ENCODE results near the gene ARHGAP25.

Gene ARHGAP25

GRCh38 chr2:68768461-68768860 lies 33.9 kb downstream of the ARHGAP25 start:
- DNase-seq = no peak

DNA sequence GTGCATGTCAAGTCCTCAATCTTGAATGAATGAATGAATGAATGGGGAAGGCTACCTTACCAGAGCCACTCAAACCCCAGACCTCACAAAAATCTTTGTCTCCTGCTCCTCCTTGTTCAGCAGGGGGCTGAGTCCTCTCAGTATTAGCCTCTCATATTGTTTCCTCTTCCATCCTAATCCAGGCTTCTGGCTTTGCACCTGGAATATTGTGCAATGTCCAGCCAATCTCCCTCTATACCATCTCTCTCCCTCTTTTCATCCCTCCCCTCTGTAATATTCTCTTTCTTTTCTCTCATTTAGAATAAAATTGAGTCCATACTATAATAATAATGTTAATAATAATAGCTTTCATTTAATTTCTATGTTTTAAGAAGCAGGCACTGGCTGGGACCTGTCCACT lies 34.3 kb downstream of the ARHGAP25 start:
- no peak for DNase-seq

GRCh38 chr2:68769586-68770270 lies 35.1 kb downstream of the ARHGAP25 start:
- no peak for DNase-seq

DNA sequence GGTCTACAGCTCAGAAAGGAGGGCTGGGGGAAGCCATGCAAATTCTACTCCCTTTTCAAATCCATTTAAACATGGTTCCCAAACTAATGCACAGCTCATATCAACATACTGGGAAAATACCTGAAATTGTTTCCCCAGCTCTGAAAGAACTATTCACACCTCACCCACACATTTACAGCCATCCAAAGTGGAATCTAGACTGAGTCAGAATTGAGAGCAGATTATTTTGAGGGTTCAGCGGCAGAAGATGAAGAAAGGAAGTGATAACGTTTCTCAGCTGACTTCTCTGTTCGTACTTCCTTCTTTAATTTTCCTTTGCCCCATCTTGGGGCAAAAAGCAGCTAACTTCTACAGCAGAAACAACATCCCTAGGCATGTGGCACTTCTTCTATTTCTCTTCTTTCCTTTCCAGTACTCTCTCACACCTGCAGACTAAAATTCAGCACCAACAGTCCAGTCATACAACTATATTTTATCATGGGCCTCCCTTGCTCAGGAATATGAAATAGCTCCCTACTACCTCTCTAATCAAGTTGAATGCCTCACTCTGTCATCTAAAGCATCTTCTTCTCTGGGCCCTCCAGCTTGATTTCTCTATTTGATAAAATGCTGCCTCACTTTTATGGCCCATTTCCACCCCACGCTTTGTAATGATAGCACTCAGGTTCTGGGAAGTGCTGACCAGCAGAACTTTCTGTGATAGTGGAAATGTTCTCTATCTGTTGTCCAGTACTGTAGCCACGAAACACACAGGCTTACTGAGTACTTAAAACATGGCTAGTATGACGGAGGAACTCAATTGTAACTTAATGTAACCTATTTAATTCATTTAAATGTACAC lies 35.9 kb downstream of the ARHGAP25 start:
- DNase-seq = no peak

GRCh38 chr2:68771211-68771751 lies 36.7 kb downstream of the ARHGAP25 start:
- DNase-seq = no peak

GRCh38 chr2:68772109-68772508 lies 37.5 kb downstream of the ARHGAP25 start:
- DNase-seq = no peak

GRCh38 chr2:68774569-68775271 lies 40.1 kb downstream of the ARHGAP25 start:
- peak; percentile 60 to 73 for DNase-seq

- DNase-seq = no peak
Observed at GRCh38 chr2:68775272-68775842, 40.7 kb downstream of the ARHGAP25 start.

DNA sequence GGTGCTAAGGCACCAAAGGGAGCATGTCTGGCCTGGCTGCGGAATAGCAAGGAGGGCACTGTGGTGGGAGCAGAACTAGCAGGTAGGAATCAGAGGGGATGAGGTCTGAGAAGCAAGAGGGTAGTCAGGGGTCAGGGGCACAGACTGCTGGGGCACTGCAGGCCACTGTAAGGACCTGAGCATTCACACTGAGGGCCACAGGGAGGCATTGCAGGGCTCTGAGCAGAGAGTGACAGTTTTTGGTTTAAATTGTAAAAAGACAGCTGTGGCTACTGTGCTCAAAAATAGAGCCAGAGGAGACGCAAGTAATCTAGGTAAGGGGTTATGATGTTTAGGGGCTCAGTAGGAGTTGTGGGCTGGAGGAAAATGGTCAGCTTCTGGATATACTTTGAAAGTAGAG lies 41.5 kb downstream of the ARHGAP25 start:
- DNase-seq = no peak

- DNase-seq = no peak
Observed at GRCh38 chr2:68779595-68779994, 45.0 kb downstream of the ARHGAP25 start.

GRCh38 chr2:68784188-68784587 lies 49.6 kb downstream of the ARHGAP25 start:
- no peak for DNase-seq

DNA sequence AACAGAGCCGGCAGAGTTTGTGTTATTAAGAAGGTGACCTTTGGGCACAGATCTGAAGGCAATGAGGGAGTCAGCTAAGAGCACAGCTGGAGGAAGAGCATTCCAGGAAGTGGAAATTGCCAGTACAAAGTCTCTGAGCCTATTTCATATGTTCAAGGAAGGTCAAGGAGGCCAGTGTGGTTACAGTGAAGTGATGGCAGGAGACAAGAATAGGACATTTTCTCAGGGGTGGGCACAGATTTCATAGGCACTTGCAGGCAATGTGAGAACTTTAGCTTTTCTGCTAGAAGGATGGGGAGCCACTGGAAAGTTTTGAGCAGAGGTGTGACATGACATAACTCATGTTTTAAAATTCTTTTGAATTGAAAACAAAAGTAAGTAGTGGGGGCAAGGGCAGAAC lies 50.3 kb downstream of the ARHGAP25 start:
- no peak for DNase-seq

- DNase-seq = no peak
Observed at GRCh38 chr2:68787356-68787755, 52.7 kb downstream of the ARHGAP25 start.

DNA sequence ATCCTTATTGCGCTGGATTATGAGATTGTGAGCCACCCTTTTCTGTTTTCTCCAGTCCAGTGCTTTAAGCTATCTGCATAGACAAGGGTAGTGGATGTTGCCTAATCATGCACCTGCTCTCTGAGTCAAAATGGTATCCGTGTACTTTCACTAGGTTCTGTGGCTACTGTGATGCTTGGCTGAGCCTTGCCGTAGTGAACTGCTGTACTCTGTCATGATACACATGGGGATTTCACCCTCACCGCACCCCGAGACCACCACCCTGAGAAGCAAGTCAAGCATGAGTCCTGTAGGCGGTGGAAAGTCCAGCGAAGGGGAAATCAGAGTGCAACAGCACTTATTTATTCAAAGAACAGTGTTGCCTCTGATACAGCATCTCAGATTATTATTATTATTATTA lies 55.0 kb downstream of the ARHGAP25 start:
- peak; percentile 56 to 67 for DNase-seq

GRCh38 chr2:68790600-68790999 lies 56.0 kb downstream of the ARHGAP25 start:
- DNase-seq = no peak

DNA sequence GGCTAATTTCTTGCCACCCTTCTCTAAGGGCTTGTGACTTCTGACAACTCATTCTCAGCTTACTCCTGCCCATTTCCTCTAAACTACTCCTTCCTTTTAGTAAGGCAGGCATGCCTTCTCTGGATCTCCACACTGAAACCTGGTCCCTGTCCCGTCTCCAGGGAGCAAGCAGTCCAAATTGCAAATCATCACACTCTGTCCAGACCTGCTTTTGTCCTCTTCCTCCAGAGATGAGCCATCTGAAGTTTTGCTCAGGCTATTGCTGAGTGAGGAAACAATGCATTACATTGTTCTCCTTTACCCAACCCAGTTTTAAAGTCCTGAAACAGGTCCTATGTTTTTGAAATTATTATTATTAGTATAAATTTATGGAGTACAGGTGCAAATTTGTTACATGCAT lies 57.3 kb downstream of the ARHGAP25 start:
- no peak for DNase-seq

- no peak for DNase-seq
Observed at GRCh38 chr2:68792751-68793150, 58.1 kb downstream of the ARHGAP25 start.

- no peak for DNase-seq
Observed at GRCh38 chr2:68796295-68796905, 61.8 kb downstream of the ARHGAP25 start.

DNA sequence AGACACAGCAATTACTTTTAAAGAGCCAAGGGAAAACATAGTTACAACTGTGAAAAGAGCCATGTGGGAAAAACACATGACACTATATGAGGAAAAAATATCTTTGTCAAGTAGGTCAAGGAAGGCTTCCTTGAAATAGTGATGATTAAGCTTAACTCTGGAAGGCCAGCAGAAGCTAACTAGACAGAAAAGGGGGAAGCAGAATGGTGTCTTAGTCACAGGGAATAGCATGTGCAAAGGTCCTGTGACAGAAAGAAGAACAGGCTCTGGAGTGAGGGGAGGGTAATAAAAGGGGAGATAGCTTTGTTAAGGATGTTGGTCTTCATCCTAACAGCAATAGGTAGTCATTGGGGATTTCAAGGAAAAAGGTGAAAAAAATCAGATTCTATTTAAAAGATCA lies 64.0 kb downstream of the ARHGAP25 start:
- DNase-seq = no peak

DNA sequence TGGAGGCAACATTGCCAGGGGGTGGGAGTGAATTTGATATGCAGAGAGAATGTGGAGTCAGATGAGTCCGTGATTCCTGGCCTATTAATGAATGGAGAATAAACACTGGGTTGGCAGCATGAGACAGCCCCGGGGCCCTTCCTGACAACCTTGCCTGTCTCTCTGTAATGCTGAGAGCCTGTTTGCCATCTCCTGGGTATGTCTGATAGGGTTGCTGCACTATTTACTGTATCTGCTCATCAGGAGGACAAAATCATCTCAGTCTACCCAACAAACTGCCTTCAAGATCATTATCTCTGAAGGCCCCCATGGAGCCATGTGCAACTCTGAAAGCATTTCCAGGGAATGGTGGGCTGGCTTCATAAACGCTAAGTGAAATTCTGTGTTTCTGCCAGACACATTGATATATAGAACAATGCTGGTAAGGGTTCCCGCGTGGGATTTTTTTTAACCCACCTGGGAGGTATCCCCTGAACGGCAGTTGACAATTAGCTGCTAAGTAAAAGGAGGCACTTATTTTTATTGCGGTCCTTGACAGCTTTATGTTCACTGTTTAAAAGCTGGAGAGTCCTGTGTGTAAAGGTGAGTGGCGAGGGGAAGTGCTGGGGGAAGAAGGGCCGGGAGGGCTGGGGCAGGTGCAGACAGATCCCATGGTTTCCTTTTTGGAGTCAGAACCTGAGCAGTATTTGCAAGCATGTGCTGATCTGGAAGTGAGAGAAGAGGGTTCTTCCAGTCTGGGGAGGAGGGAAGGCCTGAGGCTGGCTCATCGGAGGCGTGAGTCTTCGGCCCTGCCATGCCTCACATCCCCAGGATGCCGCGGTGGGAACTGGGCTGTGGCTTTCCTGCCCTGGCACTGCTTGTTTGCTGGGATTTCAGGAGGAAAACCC lies 64.8 kb downstream of the ARHGAP25 start:
- DNase-seq = no peak

- no peak for DNase-seq
Observed at GRCh38 chr2:68800027-68800401, 65.4 kb downstream of the ARHGAP25 start.

DNA sequence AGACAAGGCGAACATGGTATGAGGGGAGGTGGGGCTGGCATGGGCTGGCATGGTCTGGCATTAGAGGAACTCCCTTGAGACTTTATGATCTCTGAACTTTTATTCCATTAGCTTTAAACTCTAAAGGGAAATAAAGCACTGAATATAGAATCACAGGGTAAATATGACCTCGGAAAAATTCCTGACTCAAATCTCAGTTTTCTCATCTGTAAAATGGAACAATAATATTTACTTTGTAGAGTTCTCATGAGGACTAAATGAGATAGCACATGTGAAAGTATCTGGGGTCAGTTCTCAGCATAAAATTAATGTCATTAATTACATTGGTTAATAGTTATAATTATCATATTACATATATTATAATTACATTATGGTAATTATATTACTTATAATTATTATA lies 65.9 kb downstream of the ARHGAP25 start:
- no peak for DNase-seq
